DOHH2 (cell line): Measurements from ENCODE around the gene ADIPOQ.
"Not testable (repeated sequence)": the region's sequence is repeated elsewhere in the genome, so short reads cannot be mapped to it uniquely, and the experiment has no call there.

Source experiments
- H3F3A ChIP-seq: fragments of 200-600 bp; sonication (generic), shearing (Covaris generic); 2 replicates; pipeline ENCODE4 v1.6.0; 2016; ENCODE audit warnings: antibody characterized with exemption, mild to moderate bottlenecking; ENCODE audit not compliant: control insufficient read depth, insufficient read depth
- H3K27ac ChIP-seq: fragments of 200-600 bp; sonication (generic); 2 replicates; pipeline ENCODE4 v1.5.1; 2014; ENCODE audit warnings: low read depth, mild to moderate bottlenecking, low read length, moderate library complexity
- H3K27me3 ChIP-seq: fragments of 200-600 bp; sonication (generic); 2 replicates; pipeline ENCODE4 v1.6.1; 2014; ENCODE audit warnings: mild to moderate bottlenecking, low read length, mixed read lengths; ENCODE audit not compliant: control insufficient read depth
- H3K36me3 ChIP-seq: fragments of 200-600 bp; sonication (generic); 2 replicates; pipeline ENCODE4 v1.6.1; 2014; ENCODE audit warnings: mild to moderate bottlenecking, low read length, moderate library complexity, mixed read lengths; ENCODE audit not compliant: control insufficient read depth
- H3K4me1 ChIP-seq: fragments of 200-600 bp; sonication (generic); 2 replicates; pipeline ENCODE4 v1.6.1; 2014; ENCODE audit warnings: mild to moderate bottlenecking, low read length, mixed read lengths; ENCODE audit not compliant: control insufficient read depth
- H3K4me2 ChIP-seq: fragments of 200-600 bp; sonication (generic); 2 replicates; pipeline ENCODE4 v1.6.0; 2014; ENCODE audit warnings: mild to moderate bottlenecking, low read length, moderate library complexity
- H3K4me3 ChIP-seq: fragments of 200-600 bp; sonication (generic); 2 replicates; pipeline ENCODE4 v1.5.1; 2014; ENCODE audit warnings: mild to moderate bottlenecking, low read length, mixed read lengths
- H3K79me2 ChIP-seq: fragments of 200-600 bp; sonication (generic); 2 replicates; pipeline ENCODE4 v1.6.1; 2014; ENCODE audit warnings: mild to moderate bottlenecking, low read length, mixed read lengths; ENCODE audit not compliant: control insufficient read depth
- H3K9me2 ChIP-seq: fragments of 200-600 bp; sonication (generic); replicated peaks from 2 replicates; pipeline ENCODE4 v1.6.1; 2014; ENCODE audit warnings: mild to moderate bottlenecking, low read length, mixed read lengths; ENCODE audit not compliant: control insufficient read depth
- H3K9me3 ChIP-seq: fragments of 200-600 bp; sonication (generic); 2 replicates; pipeline ENCODE4 v1.6.1; 2014; ENCODE audit warnings: antibody characterized with exemption, low read length, mixed read lengths; ENCODE audit not compliant: control insufficient read depth, insufficient read depth
- H4K20me1 ChIP-seq: fragments of 200-600 bp; sonication (generic); 2 replicates; pipeline ENCODE4 v1.6.0; 2014; ENCODE audit warnings: low read depth, mild to moderate bottlenecking, antibody characterized with exemption, low read length, moderate library complexity; ENCODE audit not compliant: control insufficient read depth, insufficient read depth
- EZH2phosphoT487 ChIP-seq: fragments of 200-600 bp; sonication (generic); IDR thresholded peaks from 2 replicates; pipeline ENCODE4 v1.6.1; 2017; ENCODE audit warnings: borderline replicate concordance, mild to moderate bottlenecking, antibody characterized with exemption, low read length, moderate library complexity, mixed read lengths
- TF ChIP-seq, protein P1 (sequence below): fragments of 200-600 bp; sonication (generic); IDR thresholded peaks from one replicate; pipeline ENCODE4 v1.5.1; 2014; ENCODE audit warnings: antibody characterized with exemption, mild to moderate bottlenecking, low read depth, low read length; ENCODE audit not compliant: poor library complexity, severe bottlenecking

ADIPOQ gene

DNA sequence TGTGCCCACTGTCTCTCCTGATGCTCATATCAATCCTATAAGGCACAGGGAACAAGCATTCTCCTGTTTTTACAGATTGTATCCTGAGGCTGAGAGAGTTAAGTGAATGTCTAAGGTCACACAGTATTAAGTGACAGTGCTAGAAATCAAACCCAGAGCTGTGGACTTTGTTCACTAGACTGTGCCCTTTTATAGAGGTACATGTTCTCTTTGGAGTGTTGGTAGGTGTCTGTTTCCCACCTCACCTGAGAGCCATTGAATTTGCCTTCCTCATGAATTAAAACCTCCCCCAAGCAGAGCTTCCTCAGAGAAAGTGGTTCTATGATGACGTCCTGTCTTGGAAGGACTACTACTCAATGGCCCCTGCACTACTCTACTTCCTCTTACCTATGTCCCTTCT, 12.4 kb downstream of the ADIPOQ start:
- H4K20me1 ChIP-seq = no peaks in the 10 kb centered on the region
- no peaks in the 10 kb centered on the region for H3K27me3 ChIP-seq
- H3K36me3 ChIP-seq = no peaks in the 10 kb centered on the region
- peaks cover 20% of the 10 kb centered on the region for H3K4me1 ChIP-seq
- no peak overlapping the region for H3K4me3 ChIP-seq
- H3F3A ChIP-seq = no peaks in the 10 kb centered on the region
- H3K4me2 ChIP-seq = no peak overlapping the region
- TF ChIP-seq, protein P1, sequence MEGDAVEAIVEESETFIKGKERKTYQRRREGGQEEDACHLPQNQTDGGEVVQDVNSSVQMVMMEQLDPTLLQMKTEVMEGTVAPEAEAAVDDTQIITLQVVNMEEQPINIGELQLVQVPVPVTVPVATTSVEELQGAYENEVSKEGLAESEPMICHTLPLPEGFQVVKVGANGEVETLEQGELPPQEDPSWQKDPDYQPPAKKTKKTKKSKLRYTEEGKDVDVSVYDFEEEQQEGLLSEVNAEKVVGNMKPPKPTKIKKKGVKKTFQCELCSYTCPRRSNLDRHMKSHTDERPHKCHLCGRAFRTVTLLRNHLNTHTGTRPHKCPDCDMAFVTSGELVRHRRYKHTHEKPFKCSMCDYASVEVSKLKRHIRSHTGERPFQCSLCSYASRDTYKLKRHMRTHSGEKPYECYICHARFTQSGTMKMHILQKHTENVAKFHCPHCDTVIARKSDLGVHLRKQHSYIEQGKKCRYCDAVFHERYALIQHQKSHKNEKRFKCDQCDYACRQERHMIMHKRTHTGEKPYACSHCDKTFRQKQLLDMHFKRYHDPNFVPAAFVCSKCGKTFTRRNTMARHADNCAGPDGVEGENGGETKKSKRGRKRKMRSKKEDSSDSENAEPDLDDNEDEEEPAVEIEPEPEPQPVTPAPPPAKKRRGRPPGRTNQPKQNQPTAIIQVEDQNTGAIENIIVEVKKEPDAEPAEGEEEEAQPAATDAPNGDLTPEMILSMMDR = no peak
- no peak for TF ChIP-seq EZH2phosphoT487
- no peaks in the 10 kb centered on the region for H3K9me3 ChIP-seq
- no peak overlapping the region for H3K27ac ChIP-seq
- no peaks in the 10 kb centered on the region for H3K79me2 ChIP-seq
- no peaks in the 10 kb centered on the region; the same call in 1 of the 2 replicates for H3K9me2 ChIP-seq

DNA sequence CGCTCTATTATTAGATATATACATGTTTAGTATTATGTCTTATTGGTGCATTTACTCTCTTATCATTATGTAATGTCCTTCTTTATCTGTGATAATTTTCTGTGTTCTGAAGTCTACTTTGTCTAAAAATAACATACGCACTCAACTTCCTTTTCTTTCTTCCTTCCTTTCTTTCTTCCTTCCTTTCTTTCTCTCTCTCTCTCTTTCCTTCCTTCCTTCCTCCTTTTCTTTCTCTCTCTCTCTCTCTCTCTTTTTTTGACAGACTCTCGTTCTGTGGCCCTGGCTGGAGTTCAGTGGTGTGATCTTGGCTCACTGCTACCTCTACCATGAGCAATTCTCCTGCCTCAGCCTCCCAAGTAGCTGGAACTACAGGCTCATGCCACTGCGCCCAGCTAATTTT, 15.2 kb downstream of the ADIPOQ start:
- H3K36me3 ChIP-seq = no peaks in the 10 kb centered on the region
- no peak overlapping the region for H3K27ac ChIP-seq
- no peak overlapping the region for H3K4me2 ChIP-seq
- no peaks in the 10 kb centered on the region for H3K9me3 ChIP-seq
- H3F3A ChIP-seq = no peaks in the 10 kb centered on the region
- TF ChIP-seq, protein P1 = no peak
- no peak for TF ChIP-seq EZH2phosphoT487
- H3K4me1 ChIP-seq = peaks cover 9% of the 10 kb centered on the region
- no peaks in the 10 kb centered on the region for H4K20me1 ChIP-seq
- no peaks in the 10 kb centered on the region for H3K79me2 ChIP-seq
- no peaks in the 10 kb centered on the region for H3K9me2 ChIP-seq
- no peak overlapping the region for H3K4me3 ChIP-seq
- no peaks in the 10 kb centered on the region for H3K27me3 ChIP-seq

DNA sequence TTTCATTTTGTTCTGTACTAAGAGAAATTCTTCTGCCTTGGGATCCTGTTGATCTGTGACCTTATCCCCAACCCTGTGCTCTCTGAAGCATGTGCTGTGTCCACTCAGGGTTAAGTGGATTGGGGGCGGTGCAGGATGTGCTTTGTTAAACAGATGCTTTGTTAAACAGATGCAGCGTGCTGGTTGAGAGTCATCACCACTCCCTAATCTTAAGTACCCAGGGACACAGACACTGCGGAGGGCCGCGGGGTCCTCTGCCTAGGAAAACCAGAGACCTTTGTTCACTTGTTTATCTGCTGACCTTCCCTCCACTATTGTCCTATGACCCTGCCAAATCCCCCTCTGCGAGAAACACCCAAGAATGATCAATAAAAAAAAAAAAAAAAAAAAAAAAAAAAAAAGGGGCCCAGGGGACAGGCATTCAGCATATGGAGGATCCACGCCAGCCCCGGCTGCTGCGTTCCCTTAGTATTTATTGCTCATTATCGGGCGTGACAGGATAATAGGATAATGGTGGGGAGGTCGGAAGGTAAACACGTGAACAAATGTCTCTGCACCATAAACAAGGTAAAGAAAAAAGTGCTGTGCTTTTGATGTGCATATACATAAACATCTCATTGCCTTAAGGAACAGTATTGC, 22.8 kb downstream of the ADIPOQ start:
- not testable (repeated sequence) for H3K9me3 ChIP-seq, H3K4me2 ChIP-seq, H3K36me3 ChIP-seq, H3K9me2 ChIP-seq, H4K20me1 ChIP-seq, H3K27ac ChIP-seq, H3K4me1 ChIP-seq, H3K79me2 ChIP-seq, H3K4me3 ChIP-seq, H3F3A ChIP-seq, H3K27me3 ChIP-seq

DNA sequence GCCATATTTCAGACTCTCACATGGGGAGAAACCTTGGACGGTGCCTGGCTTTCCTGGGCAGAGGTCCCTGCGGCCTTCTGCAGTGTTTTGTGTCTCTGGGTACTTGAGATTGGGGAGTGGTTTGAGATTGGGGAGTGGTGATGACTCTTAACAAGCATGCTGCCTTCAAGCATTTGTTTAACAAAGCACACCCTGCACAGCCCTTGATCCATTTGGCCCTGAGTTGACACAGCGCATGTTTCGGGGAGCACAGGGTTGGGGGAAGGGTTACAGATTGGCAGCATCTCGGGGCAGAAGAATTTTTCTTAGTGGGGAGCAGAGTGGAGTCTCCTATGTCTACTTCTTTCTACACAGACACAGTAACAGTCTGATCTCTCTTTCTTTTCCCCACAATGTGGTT, 23.6 kb downstream of the ADIPOQ start:
- H3K36me3 ChIP-seq, H3K27ac ChIP-seq, H4K20me1 ChIP-seq, H3K9me2 ChIP-seq, H3K79me2 ChIP-seq, H3K27me3 ChIP-seq, H3F3A ChIP-seq, H3K4me1 ChIP-seq, H3K9me3 ChIP-seq, H3K4me2 ChIP-seq, H3K4me3 ChIP-seq: not testable (repeated sequence)
